Body of pancreas (tissue), 4 donors: Measurements from ENCODE around the gene UBR3. TPM values are rescaled to one million over a fixed set of nuclear protein-coding genes. Genes with fewer than 3 reads are reported as not detected.

Experiments used
- ATAC-seq: fragments of 150-250 bp; one replicate; pipeline ENCODE4 v1.9.1; 2016
- DNase-seq, 4 donors: peaks; one replicate each; pipeline ENCODE4 v3.0.0-alpha.2; 2019
- H3K27ac ChIP-seq, 4 donors: fragments of 200-600 bp; sonication (generic); 1 replicate in 3 of 4; 2 replicates in 1 of 4; pipeline versions ENCODE4 v1.5.1 to v1.6.1; 2016 to 2019; ENCODE audit warnings: mild to moderate bottlenecking in 1 of 4, mixed read lengths in 1 of 4, moderate library complexity in 1 of 4
- H3K27me3 ChIP-seq, 2 donors: fragments of 200-600 bp; sonication (generic); one replicate each; pipeline ENCODE4 v1.6.0; 2016; ENCODE audit warnings: mild to moderate bottlenecking in 1 of 2
- H3K36me3 ChIP-seq, 2 donors: fragments of 200-600 bp; sonication (generic); replicated peaks in 1 of 2; 2 replicates each; pipeline ENCODE4 v1.5.1; 2016; ENCODE audit warnings: low read depth in 2 of 2; ENCODE audit not compliant: insufficient read depth in 1 of 2
- H3K4me1 ChIP-seq: fragments of 200-600 bp; sonication (generic); one replicate; pipeline ENCODE4 v1.6.0; 2016
- H3K4me3 ChIP-seq, 2 donors: fragments of 200-600 bp; sonication (generic); 1 replicate in 1 of 2; 2 replicates in 1 of 2; pipeline ENCODE4 v1.5.1; 2016 to 2019
- H3K9me3 ChIP-seq, 3 donors: fragments of 200-600 bp; sonication (generic); 1 replicate in 2 of 3; 2 replicates in 1 of 3; pipeline ENCODE4 v1.5.1; 2016
- CTCF ChIP-seq, 7 experiments: fragments of 450-650 bp in 4 of 7; fragments of 200-600 bp in 3 of 7; sonication (generic) in 3 of 7; IDR thresholded peaks; one replicate each; pipeline ENCODE4 v1.5.1; 2016 to 2019; ENCODE audit warnings: antibody characterized with exemption in 7 of 7
- POLR2A ChIP-seq, 3 donors: fragments of 450-650 bp; IDR thresholded peaks; one replicate each; pipeline ENCODE4 v1.6.1; 2016; ENCODE audit warnings: antibody characterized with exemption in 3 of 3, mild to moderate bottlenecking in 2 of 3
- WGBS, 2 donors: methylation state at CpG; one replicate each; pipeline ENCODE4 v1.1.5; 2017; 5-methylcytosine and 5-hydroxymethylcytosine counted together
- intact Hi-C: fragments of 100-400 bp; cut with DNase I; formaldehyde crosslinking; loops from one replicate; pipeline ENCODE4 v1.15.1; 2023
- total RNA-seq, 2 donors: library from RNA; depleted of rRNA; stranded (reverse); fragments of >200 nt; gene quantifications; one replicate each; pipeline ENCODE4 v1.1.0, GENCODE V29; 2016

UBR3 gene
- total RNA-seq, 2 donors from 2014 or later: 30.1 to 52.1 TPM

GRCh38 chr2:169982929-169983328 is 155.7 kb downstream of the UBR3 start:
- intact Hi-C loops: no loop called here
- DNase-seq (no peak), ATAC-seq (no peak)
- H3K27me3 ChIP-seq: no peaks in the 10 kb centered on the region
- no peaks in the 10 kb centered on the region for H3K9me3 ChIP-seq
- WGBS, 2 donors: 28 to 67% methylated on average over 1 of the region's 1 CpG
- no peaks in the 10 kb centered on the region for H3K4me1 ChIP-seq
- peaks cover 0 to 5% of the 10 kb centered on the region in 2 donors for H3K36me3 ChIP-seq
- H3K27ac ChIP-seq: no peak overlapping the region
- TF ChIP-seq POLR2A (IDR thresholded peaks at IDR 0.05) (no peak), CTCF (IDR thresholded peaks at IDR 0.05) (no peak)
- H3K4me3 ChIP-seq: no peak overlapping the region

DNA sequence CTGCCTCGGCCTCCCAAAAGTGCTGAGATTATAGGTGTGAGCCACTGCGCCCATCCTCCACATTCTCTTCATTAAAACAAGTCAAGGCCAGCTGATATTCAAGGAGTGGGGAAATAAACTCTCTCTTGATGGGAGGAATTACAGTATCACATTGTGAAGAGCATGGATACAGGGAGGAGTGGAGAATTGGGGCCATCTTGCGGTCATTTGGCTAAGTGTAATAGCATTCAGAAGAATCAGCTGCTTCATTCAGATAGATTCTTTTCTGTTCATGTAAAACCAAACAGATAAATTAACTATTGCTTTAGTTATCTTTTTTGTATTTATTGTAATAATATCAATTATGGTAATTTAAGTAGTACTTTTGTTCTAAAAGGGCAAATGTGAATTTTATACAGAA is 156.3 kb downstream of the UBR3 start:
- ATAC-seq (no peak), DNase-seq (no peak)
- 95 to 96% methylated on average over 3 of the region's 3 CpGs for WGBS, 2 donors
- intact Hi-C loops: no loop called here
- Histone ChIP-seq H3K27me3 (no peaks in the 10 kb centered on the region), H3K36me3 (peaks cover 0 to 5% of the 10 kb centered on the region in 2 donors), H3K27ac (no peak overlapping the region), H3K9me3 (no peaks in the 10 kb centered on the region), H3K4me1 (no peaks in the 10 kb centered on the region), H3K4me3 (no peak overlapping the region)
- TF ChIP-seq POLR2A (IDR thresholded peaks at IDR 0.05): no peak
- TF ChIP-seq CTCF (IDR thresholded peaks at IDR 0.05): no peak

- H3K4me3 ChIP-seq: no peak overlapping the region
- H3K36me3 ChIP-seq: peaks cover 0 to 5% of the 10 kb centered on the region in 2 donors
- intact Hi-C loops: no loop called here
- H3K27ac ChIP-seq: no peak overlapping the region
- DNase-seq (no peak), ATAC-seq (no peak)
- no peaks in the 10 kb centered on the region for H3K27me3 ChIP-seq
- no peaks in the 10 kb centered on the region for H3K9me3 ChIP-seq
- no peaks in the 10 kb centered on the region for H3K4me1 ChIP-seq
- TF ChIP-seq CTCF (IDR thresholded peaks at IDR 0.05): no peak
- TF ChIP-seq POLR2A (IDR thresholded peaks at IDR 0.05): no peak
Observed at GRCh38 chr2:169984145-169984544, 156.9 kb downstream of the UBR3 start.

DNA sequence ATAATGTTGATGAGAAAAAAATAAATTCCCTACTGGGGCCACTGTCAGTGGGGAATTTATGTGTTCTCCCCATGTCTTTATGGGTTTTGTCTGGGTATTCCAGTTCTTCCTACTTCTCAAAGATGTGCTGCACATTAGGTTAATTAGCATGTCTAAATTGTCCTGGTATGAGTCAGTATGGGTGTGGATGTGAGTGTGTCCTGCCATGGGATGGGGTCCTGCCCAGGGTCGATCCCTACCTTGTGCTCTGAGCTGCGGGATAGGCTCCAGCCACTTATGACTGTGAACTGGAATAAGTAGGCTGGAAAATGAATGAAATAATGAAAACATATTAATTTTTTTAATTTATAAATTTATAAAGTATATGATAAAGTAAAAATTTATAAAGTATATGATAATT is 167.5 kb downstream of the UBR3 start:
- ATAC-seq (no peak), DNase-seq (no peak)
- TF ChIP-seq POLR2A (IDR thresholded peaks at IDR 0.05) (no peak), CTCF (IDR thresholded peaks at IDR 0.05) (no peak)
- Histone ChIP-seq H3K27me3 (no peaks in the 10 kb centered on the region), H3K4me3 (no peak overlapping the region), H3K36me3 (peaks cover 0 to 2% of the 10 kb centered on the region in 2 donors), H3K27ac (no peak overlapping the region), H3K9me3 (no peaks in the 10 kb centered on the region), H3K4me1 (no peaks in the 10 kb centered on the region)
- 98% methylated on average over 2 of the region's 2 CpGs for WGBS, 2 donors
- intact Hi-C loops: no loop called here

DNA sequence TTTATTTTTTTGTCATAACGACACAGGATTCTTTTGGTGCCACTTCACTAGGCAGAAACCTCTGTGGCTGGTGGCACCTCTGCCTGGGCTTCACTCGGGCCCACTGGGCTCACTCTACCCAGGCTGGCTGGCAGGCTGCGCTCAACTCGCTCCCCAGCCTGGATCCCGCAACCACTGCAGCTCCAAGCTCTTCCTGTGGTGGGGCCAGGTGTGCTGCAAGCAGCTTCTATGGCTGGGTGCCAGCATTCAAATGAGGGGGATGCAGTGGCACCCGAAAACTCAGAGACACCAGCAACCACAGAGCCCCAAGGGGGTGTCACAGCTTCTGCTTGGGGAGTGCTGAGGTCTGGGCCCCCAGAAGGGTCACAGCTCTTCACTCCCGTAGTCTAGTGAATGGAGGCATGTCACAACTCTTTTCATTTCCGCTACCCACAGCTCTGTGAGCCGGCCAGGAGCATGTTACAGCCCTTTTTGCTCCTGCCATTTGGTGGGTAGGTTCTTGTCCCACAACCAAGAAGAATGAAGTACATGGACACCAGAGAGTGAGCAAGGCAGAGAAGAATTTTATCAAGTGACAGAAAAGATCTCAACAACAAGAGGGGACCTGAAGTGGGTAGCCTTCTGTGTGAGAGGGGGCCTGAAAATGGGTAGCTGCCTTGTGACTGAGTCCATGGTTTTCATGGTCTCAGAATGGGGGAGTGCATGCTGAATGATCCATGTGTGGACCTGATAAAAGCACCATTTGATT is 170.1 kb downstream of the UBR3 start:
- Histone ChIP-seq H3K9me3 (no peaks in the 10 kb centered on the region), H3K4me3 (no peak overlapping the region), H3K27ac (no peak overlapping the region), H3K4me1 (no peaks in the 10 kb centered on the region), H3K27me3 (no peaks in the 10 kb centered on the region), H3K36me3 (peaks cover 0 to 2% of the 10 kb centered on the region in 2 donors)
- WGBS, 2 donors: 96 to 97% methylated on average over 8 of the region's 9 CpGs
- DNase-seq (no peak), ATAC-seq (no peak)
- TF ChIP-seq CTCF (IDR thresholded peaks at IDR 0.05) (no peak), POLR2A (IDR thresholded peaks at IDR 0.05) (no peak)
- intact Hi-C loops: no loop called here
